ELF-1 (cell line): ENCODE results near the gene PTCSC3.

ENCODE experiments used
- DNase-seq: peaks from one replicate; pipeline ENCODE4 v3.0.0-alpha.2; 2016; ENCODE audit warnings: low read depth, low spot score

Gene PTCSC3

DNA sequence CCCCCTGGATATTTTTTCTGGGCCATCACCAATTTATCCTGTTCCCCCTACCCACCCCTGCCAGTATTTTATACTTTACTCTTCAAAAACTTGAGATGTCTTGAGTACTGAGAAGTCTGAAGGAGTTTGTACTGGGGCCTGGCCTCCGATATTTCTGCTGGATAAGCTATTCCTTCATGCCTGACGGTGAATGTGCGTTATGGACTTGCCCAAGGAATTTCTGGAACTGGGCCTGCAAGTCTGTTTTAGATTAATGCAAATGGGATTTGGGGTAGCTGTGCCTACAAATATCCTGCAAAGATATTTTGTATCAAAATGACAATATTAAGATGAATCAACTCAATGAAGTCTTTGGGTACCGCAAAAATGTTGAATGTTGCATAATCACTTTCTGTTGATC lies at the start of gene PTCSC3:
TSS of gene PTCSC3 (minus strand) at position 199 of the 400 bp plus-strand sequence.
- no peak for DNase-seq

- DNase-seq = no peak
These were observed 49.6 kb upstream of the PTCSC3 start for GRCh38 chr14:36226164-36226563.

DNA sequence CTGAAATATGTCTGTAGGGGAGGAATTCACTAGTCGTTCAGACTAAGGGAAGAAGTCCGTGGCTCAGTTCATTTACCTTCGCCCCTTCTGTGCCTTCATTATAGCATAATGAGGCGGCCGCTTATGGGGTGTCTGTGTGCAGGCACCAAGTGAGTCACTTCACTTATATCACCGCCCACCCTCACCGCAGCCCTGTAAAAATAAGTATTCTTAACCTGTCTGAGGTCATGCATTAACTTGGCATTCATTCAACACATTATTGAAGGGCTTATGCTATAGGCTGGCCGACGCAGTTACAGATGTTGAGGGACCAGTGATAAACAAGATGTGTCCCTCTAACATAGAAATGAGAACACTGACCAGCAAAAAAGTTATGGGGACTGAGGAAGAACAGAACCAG lies 47.7 kb upstream of the PTCSC3 start:
- no peak for DNase-seq

- DNase-seq = no peak
These were observed 47.0 kb upstream of the PTCSC3 start for GRCh38 chr14:36223558-36223957.

DNA sequence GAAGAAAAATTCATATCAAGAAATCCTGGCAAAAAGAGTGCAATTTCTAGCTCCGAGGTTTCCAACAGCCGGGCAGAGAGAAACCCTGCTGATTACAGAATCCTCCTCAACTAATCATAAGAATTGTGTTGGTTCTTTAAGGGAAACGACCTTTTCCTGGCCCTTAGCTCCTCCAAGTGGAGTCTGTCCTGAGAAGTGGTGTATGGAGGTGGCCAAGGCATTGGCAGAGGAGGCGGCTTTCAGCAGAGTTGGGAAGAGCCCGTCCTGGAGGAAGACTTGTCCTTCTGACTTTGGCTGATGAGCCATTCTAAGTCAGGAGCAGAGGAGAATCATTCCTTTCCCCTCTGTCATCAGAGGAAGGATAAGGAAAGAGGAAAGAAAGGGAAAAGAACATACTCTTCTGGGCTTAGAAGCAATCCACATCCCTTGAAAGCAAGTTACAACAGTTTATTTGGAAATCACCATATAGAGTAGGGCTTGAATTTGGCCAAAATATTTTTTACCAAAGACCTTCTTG lies 46.5 kb upstream of the PTCSC3 start:
- DNase-seq = no peak

DNA sequence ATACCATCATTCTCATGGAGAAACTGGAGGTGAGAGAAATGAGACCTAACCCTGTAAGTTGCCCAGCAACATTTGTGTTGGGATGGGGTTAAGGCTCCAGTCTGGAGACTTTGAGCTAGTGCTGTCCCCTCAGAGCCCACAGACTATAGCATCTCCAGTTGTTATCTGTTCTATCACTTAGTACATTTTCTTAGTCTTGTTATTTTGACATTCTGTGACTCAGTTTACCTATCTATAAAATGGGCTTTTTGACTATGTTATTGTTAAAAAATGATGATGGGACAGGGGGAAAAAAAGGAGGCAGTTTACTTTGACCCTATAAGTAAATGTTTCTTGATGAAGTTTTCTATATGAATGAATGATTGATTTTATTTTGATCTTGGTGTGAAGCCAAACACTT lies 45.8 kb upstream of the PTCSC3 start:
- no peak for DNase-seq

DNA sequence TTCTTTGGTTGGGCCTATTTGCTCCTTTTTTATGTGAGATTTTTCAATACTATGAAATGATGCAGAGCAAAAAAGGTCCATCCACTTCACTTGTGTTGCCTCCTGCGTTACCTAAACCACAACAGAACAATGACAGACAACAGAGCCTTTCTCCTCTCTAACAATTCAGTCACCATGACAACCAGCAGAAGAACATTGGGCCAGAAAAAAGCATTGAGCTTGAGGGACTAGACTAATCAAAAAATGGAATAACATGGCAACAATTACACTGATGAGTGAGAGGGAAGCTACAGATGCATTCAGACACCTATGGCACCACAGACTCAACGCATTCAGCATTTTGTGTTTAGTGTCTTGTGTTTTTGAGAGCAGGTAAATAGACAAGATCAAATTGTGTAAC lies 44.6 kb upstream of the PTCSC3 start:
- DNase-seq = no peak

GRCh38 chr14:36217732-36218131 lies 41.2 kb upstream of the PTCSC3 start:
- DNase-seq = no peak

GRCh38 chr14:36217027-36217426 lies 40.5 kb upstream of the PTCSC3 start:
- no peak for DNase-seq

GRCh38 chr14:36215217-36215598 lies 38.7 kb upstream of the PTCSC3 start:
- no peak for DNase-seq

DNA sequence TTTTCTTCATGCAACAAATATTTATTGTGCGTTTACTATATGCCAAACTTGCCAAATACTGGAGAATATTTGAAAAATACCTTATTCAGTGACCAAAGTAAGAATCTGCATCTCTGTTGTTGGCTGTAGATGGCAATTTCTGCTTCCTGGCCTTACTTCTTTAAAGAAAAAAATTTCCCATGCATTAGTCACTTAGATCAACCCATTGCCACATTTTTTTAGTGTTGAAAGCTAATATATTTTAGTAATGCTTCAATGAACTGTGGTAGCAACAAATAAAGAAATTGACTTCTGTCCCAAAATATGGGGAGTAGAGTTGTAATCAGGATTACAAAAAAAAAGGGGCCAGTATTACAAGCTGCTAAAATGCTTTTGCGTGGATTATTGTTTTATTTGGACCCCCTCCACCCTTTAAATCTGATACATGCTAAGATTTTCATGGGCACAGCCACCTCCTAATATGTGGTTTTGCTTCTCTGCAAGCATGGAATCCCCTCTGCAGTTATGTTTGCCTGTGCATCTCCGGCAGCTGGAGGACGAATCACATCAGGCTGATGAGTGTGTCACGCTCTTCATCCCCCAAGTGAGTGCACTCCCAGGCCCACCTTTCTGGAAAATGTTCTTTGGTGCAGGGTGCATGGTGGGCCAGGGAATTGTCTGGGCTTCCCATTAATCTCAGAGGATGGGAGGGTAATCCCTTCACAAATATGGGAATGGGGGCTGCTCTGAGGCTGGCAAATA lies 38.1 kb upstream of the PTCSC3 start:
- no peak for DNase-seq

DNA sequence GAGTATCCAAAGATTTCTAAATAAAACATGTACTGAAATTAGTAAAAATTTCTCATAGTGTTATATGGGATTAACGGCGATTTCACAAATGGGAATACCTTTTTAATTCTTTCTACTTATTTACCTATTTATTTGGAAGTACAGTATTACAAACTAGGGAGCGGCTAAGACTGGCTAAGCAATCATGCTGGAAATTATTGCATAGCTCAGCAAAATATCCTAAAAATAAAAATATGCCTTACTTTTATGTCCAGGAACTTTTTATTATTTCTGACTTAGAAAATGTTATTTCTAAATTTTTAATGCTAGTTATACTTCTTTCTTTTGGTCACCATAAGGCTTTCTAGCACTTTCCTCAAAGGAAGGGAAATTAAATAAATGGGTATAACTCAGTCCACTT lies 36.5 kb upstream of the PTCSC3 start:
- no peak for DNase-seq

GRCh38 chr14:36212577-36212976 lies 36.1 kb upstream of the PTCSC3 start:
- no peak for DNase-seq

- no peak for DNase-seq
These were observed 32.3 kb upstream of the PTCSC3 start for GRCh38 chr14:36208690-36209278.

- no peak for DNase-seq
These were observed 31.0 kb upstream of the PTCSC3 start for GRCh38 chr14:36207500-36207899.

GRCh38 chr14:36204461-36205073 lies 28.0 kb upstream of the PTCSC3 start:
- DNase-seq = no peak

GRCh38 chr14:36198378-36198777 lies 21.9 kb upstream of the PTCSC3 start:
- DNase-seq = no peak

GRCh38 chr14:36194663-36195062 lies 18.1 kb upstream of the PTCSC3 start:
- DNase-seq = no peak

DNA sequence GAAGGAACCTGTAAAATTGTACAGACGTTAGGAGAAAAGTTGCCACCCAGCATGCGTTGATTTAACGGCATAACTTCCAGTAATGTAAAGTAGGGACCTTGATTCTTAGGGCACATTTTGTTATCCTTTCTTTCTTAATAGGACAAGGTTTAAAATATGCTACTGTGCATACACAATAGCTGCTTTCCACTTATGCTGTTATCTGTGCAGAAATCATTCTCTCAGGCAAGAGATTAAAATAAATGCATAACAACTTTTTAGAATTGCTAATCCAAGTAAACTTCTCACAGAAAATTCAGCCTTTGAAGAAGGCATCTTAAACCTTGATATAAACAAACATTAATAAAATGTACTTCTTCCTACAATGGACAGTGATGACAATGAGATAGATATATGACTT lies 16.0 kb upstream of the PTCSC3 start:
- DNase-seq = no peak

DNA sequence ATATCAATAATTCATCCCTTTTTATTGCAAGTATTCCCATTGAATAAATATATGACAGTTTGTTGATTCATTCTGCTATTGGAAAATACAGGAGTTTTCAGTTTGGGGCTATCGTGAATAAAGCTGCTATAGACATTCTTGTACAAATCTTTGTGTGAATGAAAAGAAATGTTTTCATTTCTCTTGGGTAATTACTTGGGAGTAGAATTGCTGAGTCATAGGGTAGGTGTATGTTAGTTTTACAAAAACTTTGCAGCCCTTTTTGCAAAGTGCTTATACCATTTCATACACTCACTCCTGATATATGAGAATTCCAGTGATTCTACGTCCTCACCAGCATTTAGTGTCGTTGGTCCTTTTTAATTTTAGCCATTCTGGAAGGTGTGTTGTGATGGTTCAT lies 6.9 kb upstream of the PTCSC3 start:
- DNase-seq = no peak

- no peak for DNase-seq
These were observed 4.9 kb upstream of the PTCSC3 start for GRCh38 chr14:36181417-36181816.

DNA sequence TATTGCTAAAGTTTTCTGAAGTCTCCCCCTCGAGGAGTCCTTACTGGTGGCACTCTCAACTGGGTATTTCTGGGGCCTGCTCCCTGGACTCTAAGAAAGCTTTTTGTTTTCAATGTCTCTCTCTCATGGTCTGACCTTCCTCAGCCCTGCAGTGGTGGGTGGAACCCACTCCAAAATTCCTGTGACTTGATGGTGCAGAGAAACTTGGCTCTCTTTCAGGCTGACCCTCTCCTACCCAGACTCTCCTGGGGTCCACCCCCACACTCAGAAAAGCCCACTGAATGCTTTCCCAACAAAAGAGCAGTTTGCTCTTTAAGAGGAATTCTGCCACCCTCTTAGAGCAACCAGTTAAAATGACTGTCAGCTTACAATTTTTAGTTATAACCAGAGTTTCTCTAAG lies 967 bp upstream of the PTCSC3 start:
- no peak for DNase-seq
